ENCODE data around the gene RTP5. TPM values are rescaled to one million over a fixed set of nuclear protein-coding genes. Genes with fewer than 3 reads are reported as not detected.

The RTP5 gene
- total RNA-seq, 1 experiment from 2014 or later: not detected

- Histone ChIP-seq H2BK12ac (ENCODE audit: insufficient read length, low read depth, low read length) (no peak overlapping the region), H2AK5ac (ENCODE audit: insufficient read length, low read length) (no peak overlapping the region), H2BK15ac (ENCODE audit: low read depth, low read length) (no peak overlapping the region), H4K20me1 (ENCODE audit: control insufficient read depth, insufficient read depth, insufficient read length) (no peaks in the 10 kb centered on the region), H4K91ac (ENCODE audit: insufficient read length, low read depth, low read length) (no peak overlapping the region), H4K5ac (ENCODE audit: insufficient read length, low read depth, low read length) (no peak overlapping the region), H3K23me2 (ENCODE audit: insufficient read length, low read depth, low read length, poor library complexity, severe bottlenecking) (no peaks in the 10 kb centered on the region), H3K23ac (ENCODE audit: insufficient read length, low read depth, low read length) (no peak overlapping the region), H3K14ac (ENCODE audit: insufficient read depth, low read length) (no peak overlapping the region), H3K27me3 (ENCODE audit: insufficient read depth, low read length) (no peaks in the 10 kb centered on the region), H3K4ac (ENCODE audit: low read depth, low read length) (no peak overlapping the region), H3K9ac (ENCODE audit: extremely low read depth, insufficient read length, low read length) (no peak overlapping the region), H3K56ac (ENCODE audit: insufficient read length, low read depth, low read length) (no peak overlapping the region), H4K8ac (replicated peaks; ENCODE audit: insufficient read length, low read depth, low read length) (no peak overlapping the region), H2AFZ (ENCODE audit: low read length) (no peak overlapping the region), H3K27ac (ENCODE audit: insufficient read length, low read depth, low read length) (no peak overlapping the region), H3K4me2 (ENCODE audit: insufficient read depth, insufficient read length, low read length) (no peak overlapping the region), H3T11ph (ENCODE audit: low read length) (no peak overlapping the region), H3K18ac (ENCODE audit: insufficient read length, low read depth, low read length) (no peak overlapping the region), H3K9me3 (ENCODE audit: control insufficient read depth, low read depth, low read length) (no peaks in the 10 kb centered on the region), H2BK20ac (ENCODE audit: low read depth, low read length, poor library complexity, severe bottlenecking) (no peak overlapping the region), H3K79me2 (ENCODE audit: insufficient read depth, low read length) (no peaks in the 10 kb centered on the region), H2BK120ac (ENCODE audit: low read depth, low read length, poor library complexity, severe bottlenecking) (no peak overlapping the region), H3K79me1 (ENCODE audit: insufficient read depth, low read depth, low read length, poor library complexity, severe bottlenecking) (no peaks in the 10 kb centered on the region), H3K4me1 (ENCODE audit: insufficient read depth, low read length) (no peaks in the 10 kb centered on the region; the same call in 1 of the 2 replicates), H2BK5ac (ENCODE audit: insufficient read length, low read length) (no peak overlapping the region)
- WGBS (ENCODE audit: extremely low coverage, insufficient read length, low lambda C conversion rate): no CpG with 5 or more reads among the region's 16 CpGs
- TF ChIP-seq CTCF (conservative IDR thresholded peaks at IDR 0.05): no peak
- no peak for DNase-seq
- peaks cover 0 to 7% (median 4%) of the 10 kb centered on the region in 3 experiments; a peak in 4 of 7 replicates for H3K36me3 Mint-ChIP-seq (ENCODE audit: insufficient read depth in 1 of 3, low read depth in 3 of 3)
- no peak overlapping the region for H3K27ac Mint-ChIP-seq
- peaks cover 7% of the 10 kb centered on the region for H3K27me3 Mint-ChIP-seq (ENCODE audit: low read depth)
- H3K9me3 Mint-ChIP-seq: peaks cover 15 to 18% of the 10 kb centered on the region in 2 experiments
- H3K4me1 Mint-ChIP-seq: peaks cover 9 to 20% of the 10 kb centered on the region in 2 experiments
- H3K4me3 Mint-ChIP-seq: no peak overlapping the region
Measured at GRCh38 chr2:241877197-241877685, 7.7 kb downstream of the RTP5 start.

All from H9 (cell line).